H9 (cell line): ENCODE measurements around the gene ASH1L. TPM values are rescaled to one million over a fixed set of nuclear protein-coding genes. Genes with fewer than 3 reads are reported as not detected.

Experiments
- DNase-seq: peaks from one replicate; pipeline ENCODE4 v3.0.0-alpha.2; 2017
- H2AFZ ChIP-seq: one replicate; pipeline ENCODE4 v1.6.1; 2013; ENCODE audit warnings: mild to moderate bottlenecking, low read length, control low read depth, moderate library complexity
- H2AK5ac ChIP-seq: 2 replicates; pipeline ENCODE4 v1.6.1; 2013; ENCODE audit warnings: low read length, control low read depth, mixed read lengths; ENCODE audit not compliant: insufficient read length
- H2BK120ac ChIP-seq: one replicate; pipeline ENCODE4 v1.6.1; 2013; ENCODE audit warnings: low read depth, mild to moderate bottlenecking, low read length, control low read depth, inconsistent platforms; ENCODE audit not compliant: poor library complexity, severe bottlenecking
- H2BK12ac ChIP-seq: 2 replicates; pipeline ENCODE4 v1.6.1; 2013; ENCODE audit warnings: low read length, control low read depth, mixed read lengths, low read depth; ENCODE audit not compliant: insufficient read length
- H2BK15ac ChIP-seq: 2 replicates; pipeline ENCODE4 v1.6.1; 2013; ENCODE audit warnings: low read depth, low read length, control low read depth
- H2BK20ac ChIP-seq: one replicate; pipeline ENCODE4 v1.6.1; 2013; ENCODE audit warnings: low read depth, mild to moderate bottlenecking, low read length, control low read depth, inconsistent platforms; ENCODE audit not compliant: poor library complexity, severe bottlenecking
- H2BK5ac ChIP-seq: 2 replicates; pipeline ENCODE4 v1.6.1; 2013; ENCODE audit warnings: low read length, control low read depth, mixed read lengths; ENCODE audit not compliant: insufficient read length
- H3K14ac ChIP-seq: 2 replicates; pipeline ENCODE4 v1.6.1; 2013; ENCODE audit warnings: low read length, control low read depth; ENCODE audit not compliant: insufficient read depth
- H3K18ac ChIP-seq: 2 replicates; pipeline ENCODE4 v1.6.1; 2013; ENCODE audit warnings: low read depth, mild to moderate bottlenecking, mixed read lengths, low read length, control low read depth; ENCODE audit not compliant: insufficient read length
- H3K23ac ChIP-seq: 2 replicates; pipeline ENCODE4 v1.6.1; 2013; ENCODE audit warnings: low read length, control low read depth, mixed read lengths, low read depth; ENCODE audit not compliant: insufficient read length
- H3K23me2 ChIP-seq: 2 replicates; pipeline ENCODE4 v1.6.1; 2013; ENCODE audit warnings: low read depth, mild to moderate bottlenecking, mixed read lengths, low read length, control low read depth; ENCODE audit not compliant: insufficient read length, poor library complexity, severe bottlenecking
- H3K27ac ChIP-seq: 2 replicates; pipeline ENCODE4 v1.5.1; 2013; ENCODE audit warnings: low read length, control low read depth, mixed read lengths, low read depth; ENCODE audit not compliant: insufficient read length
- H3K27me3 ChIP-seq: 2 replicates; pipeline ENCODE4 v1.6.1; 2013; ENCODE audit warnings: low read length, control low read depth, inconsistent platforms; ENCODE audit not compliant: insufficient read depth
- H3K4ac ChIP-seq: 2 replicates; pipeline ENCODE4 v1.6.1; 2013; ENCODE audit warnings: low read depth, mild to moderate bottlenecking, control low read depth, inconsistent platforms, low read length, moderate library complexity
- H3K4me1 ChIP-seq: 2 replicates; pipeline ENCODE4 v1.6.1; 2013; ENCODE audit warnings: low read length, control low read depth, inconsistent platforms; ENCODE audit not compliant: insufficient read depth
- H3K4me2 ChIP-seq: 2 replicates; pipeline ENCODE4 v1.6.1; 2013; ENCODE audit warnings: low read length, control low read depth, mixed read lengths; ENCODE audit not compliant: insufficient read length, insufficient read depth
- H3K56ac ChIP-seq: 2 replicates; pipeline ENCODE4 v1.6.1; 2013; ENCODE audit warnings: low read depth, mild to moderate bottlenecking, mixed read lengths, low read length, control low read depth; ENCODE audit not compliant: insufficient read length
- H3K79me1 ChIP-seq: 2 replicates; pipeline ENCODE4 v1.6.1; 2013; ENCODE audit warnings: low read depth, mild to moderate bottlenecking, moderate library complexity, low read length, control low read depth, inconsistent platforms; ENCODE audit not compliant: insufficient read depth, poor library complexity, severe bottlenecking
- H3K79me2 ChIP-seq: 2 replicates; pipeline ENCODE4 v1.6.1; 2013; ENCODE audit warnings: low read length, control low read depth, inconsistent platforms; ENCODE audit not compliant: insufficient read depth
- H3K9ac ChIP-seq: 2 replicates; pipeline ENCODE4 v1.6.1; 2013; ENCODE audit warnings: low read length, control low read depth, mixed read lengths; ENCODE audit not compliant: insufficient read length; ENCODE audit errors: extremely low read depth
- H3K9me3 ChIP-seq: one replicate; pipeline ENCODE4 v1.6.1; 2013; ENCODE audit warnings: low read depth, low read length, inconsistent platforms; ENCODE audit not compliant: control insufficient read depth
- H3T11ph ChIP-seq: one replicate; pipeline ENCODE4 v1.6.1; 2013; ENCODE audit warnings: mild to moderate bottlenecking, low read length, control low read depth, inconsistent platforms
- H4K20me1 ChIP-seq: one replicate; pipeline ENCODE4 v1.6.1; 2013; ENCODE audit not compliant: control insufficient read depth, insufficient read length, insufficient read depth
- H4K5ac ChIP-seq: 2 replicates; pipeline ENCODE4 v1.6.1; 2013; ENCODE audit warnings: low read depth, mild to moderate bottlenecking, mixed read lengths, low read length, control low read depth; ENCODE audit not compliant: insufficient read length
- H4K8ac ChIP-seq: replicated peaks from 2 replicates; pipeline ENCODE4 v1.6.1; 2013; ENCODE audit warnings: low read length, control low read depth, mixed read lengths, low read depth; ENCODE audit not compliant: insufficient read length
- H4K91ac ChIP-seq: 2 replicates; pipeline ENCODE4 v1.6.1; 2013; ENCODE audit warnings: low read depth, mild to moderate bottlenecking, moderate library complexity, mixed read lengths, low read length, control low read depth; ENCODE audit not compliant: insufficient read length
- H3K27ac Mint-ChIP-seq, 3 experiments: 2 replicates in 2 of 3; 3 replicates in 1 of 3; pipeline ENCODE4 v1.8.0; 2020 to 2021; ENCODE audit warnings: mixed read lengths in 3 of 3, mild to moderate bottlenecking in 1 of 3, moderate library complexity in 1 of 3
- H3K27me3 Mint-ChIP-seq: 2 replicates; pipeline ENCODE4 v1.8.0; 2021; ENCODE audit warnings: low read depth, mild to moderate bottlenecking, moderate library complexity, mixed read lengths
- H3K36me3 Mint-ChIP-seq, 3 experiments: 2 replicates in 2 of 3; 3 replicates in 1 of 3; pipeline ENCODE4 v1.8.0; 2020 to 2021; ENCODE audit warnings: low read depth in 3 of 3, mixed read lengths in 3 of 3; ENCODE audit not compliant: insufficient read depth in 1 of 3
- H3K4me1 Mint-ChIP-seq, 2 experiments: 2 replicates each; pipeline ENCODE4 v1.8.0; 2020; ENCODE audit warnings: mixed read lengths in 2 of 2
- H3K4me3 Mint-ChIP-seq, 2 experiments: 2 replicates in 1 of 2; 3 replicates in 1 of 2; pipeline ENCODE4 v1.8.0; 2020 to 2021; ENCODE audit warnings: mild to moderate bottlenecking in 2 of 2, mixed read lengths in 2 of 2, moderate library complexity in 1 of 2
- H3K9me3 Mint-ChIP-seq, 2 experiments: 2 replicates in 1 of 2; 3 replicates in 1 of 2; pipeline ENCODE4 v1.8.0; 2020; ENCODE audit warnings: mild to moderate bottlenecking in 2 of 2, mixed read lengths in 2 of 2, moderate library complexity in 1 of 2
- CTCF ChIP-seq: fragments of 200-600 bp; sonication (generic); conservative IDR thresholded peaks from 3 replicates; pipeline ENCODE4 v1.8.0; 2021; ENCODE audit warnings: antibody characterized with exemption, mild to moderate bottlenecking
- WGBS: extraction: QIAGEN DNeasy Blood & Tissue Kit; methylation state at CpG from one replicate; pipeline ENCODE4 v1.1.7; 2013; ENCODE audit warnings: missing lambda C conversion rate, low lambda C conversion rate, mixed read lengths; ENCODE audit not compliant: insufficient read length; ENCODE audit errors: extremely low coverage; 5-methylcytosine and 5-hydroxymethylcytosine counted together
- total RNA-seq: library from RNA; stranded (reverse); gene quantifications from 2 replicates; pipeline ENCODE4 v1.2.1, GENCODE V29; 2021

The ASH1L gene
- total RNA-seq, 1 experiment from 2014 or later, result 32.8 TPM

GRCh38 chr1:155574077-155574476 lies 11.5 kb upstream of the ASH1L start:
- Histone ChIP-seq H3K4me1 (no peaks in the 10 kb centered on the region), H3K9ac (no peak overlapping the region)

More at GRCh38 chr1:155574077-155574476, 11.5 kb upstream of the ASH1L start:
- TF ChIP-seq CTCF, result no peak
- no peak overlapping the region for H3K56ac ChIP-seq
- H3K4ac ChIP-seq, result no peak overlapping the region
- no peaks in the 10 kb centered on the region for H3K9me3 ChIP-seq
- H2AFZ ChIP-seq, result no peak overlapping the region
- no peaks in the 10 kb centered on the region for H3K23me2 ChIP-seq
- no peaks in the 10 kb centered on the region for H4K20me1 ChIP-seq
- no peak overlapping the region for H2BK12ac ChIP-seq
- no peak overlapping the region for H2BK15ac ChIP-seq
- no peak overlapping the region for H3K4me2 ChIP-seq
- Mint-ChIP-seq H3K9me3 (no peaks in the 10 kb centered on the region), H3K36me3 (peaks cover 2 to 18% (median 16%) of the 10 kb centered on the region in 3 experiments), H3K27me3 (no peaks in the 10 kb centered on the region), H3K4me1 (no peaks in the 10 kb centered on the region), H3K27ac (no peak overlapping the region), H3K4me3 (no peak overlapping the region)
- peaks cover 6% of the 10 kb centered on the region for H3K79me1 ChIP-seq
- H4K8ac ChIP-seq, result no peak overlapping the region
- DNase-seq, result no peak
- no peak overlapping the region for H3T11ph ChIP-seq
- no peak overlapping the region for H3K23ac ChIP-seq
- H2BK120ac ChIP-seq, result no peak overlapping the region
- no peak overlapping the region for H4K91ac ChIP-seq
- H3K27me3 ChIP-seq, result no peaks in the 10 kb centered on the region
- no peaks in the 10 kb centered on the region for H3K79me2 ChIP-seq
- no peak overlapping the region for H2BK20ac ChIP-seq
- no CpG with 5 or more reads among the region's 3 CpGs for WGBS
- no peak overlapping the region for H2AK5ac ChIP-seq
- H3K18ac ChIP-seq, result no peak overlapping the region
- no peak overlapping the region for H2BK5ac ChIP-seq
- H3K14ac ChIP-seq, result no peak overlapping the region
- H3K27ac ChIP-seq, result no peak overlapping the region
- H4K5ac ChIP-seq, result no peak overlapping the region
